Measurements from ENCODE around the gene GALR1. TPM values are rescaled to one million over a fixed set of nuclear protein-coding genes. Genes with fewer than 3 reads are reported as not detected.
"Not testable (repeated sequence)": the region's sequence is repeated elsewhere in the genome, so short reads cannot be mapped to it uniquely, and the experiment has no call there.

GALR1 gene
- polyA plus RNA-seq, 1 of the 3 experiments (the other 2 are of a cell fraction): not detected

- H3K36me3 ChIP-seq (replicated peaks in 1 of 2; ENCODE audit: control insufficient read depth in 1 of 2, insufficient read depth in 2 of 2, low read length in 1 of 2): no peaks in the 10 kb centered on the region
- ChIA-PET POLR2A (no interaction called here), CTCF (no interaction called here)
- H3K27me3 ChIP-seq (ENCODE audit: insufficient read depth): no peaks in the 10 kb centered on the region
- no peak for DNase-seq
- no peaks in the 10 kb centered on the region; the same call in 1 of the 2 replicates for H3K9me2 ChIP-seq
- no peak overlapping the region for H3K27ac ChIP-seq (ENCODE audit: low read depth in 2 of 2, low read length in 1 of 2)
- no peak overlapping the region for H3K4me3 ChIP-seq (ENCODE audit: low read depth in 2 of 2, low read length in 1 of 2)
- H2AFZ ChIP-seq (ENCODE audit: low read depth): no peak overlapping the region
- TF ChIP-seq JUND (IDR thresholded peaks at IDR 0.05): no peak
- TF ChIP-seq SMC3 (IDR thresholded peaks at IDR 0.05; ENCODE audit: low read depth, low read length): no peak
- TF ChIP-seq, protein P1, sequence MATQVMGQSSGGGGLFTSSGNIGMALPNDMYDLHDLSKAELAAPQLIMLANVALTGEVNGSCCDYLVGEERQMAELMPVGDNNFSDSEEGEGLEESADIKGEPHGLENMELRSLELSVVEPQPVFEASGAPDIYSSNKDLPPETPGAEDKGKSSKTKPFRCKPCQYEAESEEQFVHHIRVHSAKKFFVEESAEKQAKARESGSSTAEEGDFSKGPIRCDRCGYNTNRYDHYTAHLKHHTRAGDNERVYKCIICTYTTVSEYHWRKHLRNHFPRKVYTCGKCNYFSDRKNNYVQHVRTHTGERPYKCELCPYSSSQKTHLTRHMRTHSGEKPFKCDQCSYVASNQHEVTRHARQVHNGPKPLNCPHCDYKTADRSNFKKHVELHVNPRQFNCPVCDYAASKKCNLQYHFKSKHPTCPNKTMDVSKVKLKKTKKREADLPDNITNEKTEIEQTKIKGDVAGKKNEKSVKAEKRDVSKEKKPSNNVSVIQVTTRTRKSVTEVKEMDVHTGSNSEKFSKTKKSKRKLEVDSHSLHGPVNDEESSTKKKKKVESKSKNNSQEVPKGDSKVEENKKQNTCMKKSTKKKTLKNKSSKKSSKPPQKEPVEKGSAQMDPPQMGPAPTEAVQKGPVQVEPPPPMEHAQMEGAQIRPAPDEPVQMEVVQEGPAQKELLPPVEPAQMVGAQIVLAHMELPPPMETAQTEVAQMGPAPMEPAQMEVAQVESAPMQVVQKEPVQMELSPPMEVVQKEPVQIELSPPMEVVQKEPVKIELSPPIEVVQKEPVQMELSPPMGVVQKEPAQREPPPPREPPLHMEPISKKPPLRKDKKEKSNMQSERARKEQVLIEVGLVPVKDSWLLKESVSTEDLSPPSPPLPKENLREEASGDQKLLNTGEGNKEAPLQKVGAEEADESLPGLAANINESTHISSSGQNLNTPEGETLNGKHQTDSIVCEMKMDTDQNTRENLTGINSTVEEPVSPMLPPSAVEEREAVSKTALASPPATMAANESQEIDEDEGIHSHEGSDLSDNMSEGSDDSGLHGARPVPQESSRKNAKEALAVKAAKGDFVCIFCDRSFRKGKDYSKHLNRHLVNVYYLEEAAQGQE (IDR thresholded peaks at IDR 0.05; ENCODE audit: low read depth, low read length): no peak
- no peak for TF ChIP-seq MAX (IDR thresholded peaks at IDR 0.05; ENCODE audit: low read depth)
- peaks cover 20% of the 10 kb centered on the region; the same call in 1 of the 2 replicates for H3K9me3 ChIP-seq
- no peaks in the 10 kb centered on the region for H3K79me2 ChIP-seq (ENCODE audit: insufficient read depth)
- H3F3A ChIP-seq (replicated peaks; ENCODE audit: insufficient read depth): no peaks in the 10 kb centered on the region
- H3K9ac ChIP-seq: no peak overlapping the region
- H4K20me1 ChIP-seq (ENCODE audit: insufficient read depth): no peaks in the 10 kb centered on the region
- H3K4me2 ChIP-seq: no peak overlapping the region
- H3K4me1 ChIP-seq (ENCODE audit: control insufficient read depth in 1 of 2, insufficient read depth in 2 of 2, low read depth in 1 of 2, low read length in 1 of 2): no peaks in the 10 kb centered on the region
- 41% methylated on average over 16 of the region's 16 CpGs for WGBS (ENCODE audit: low lambda C conversion rate)
Observed at GRCh38 chr18:77234504-77235365, 14.9 kb upstream of the GALR1 start.

DNA sequence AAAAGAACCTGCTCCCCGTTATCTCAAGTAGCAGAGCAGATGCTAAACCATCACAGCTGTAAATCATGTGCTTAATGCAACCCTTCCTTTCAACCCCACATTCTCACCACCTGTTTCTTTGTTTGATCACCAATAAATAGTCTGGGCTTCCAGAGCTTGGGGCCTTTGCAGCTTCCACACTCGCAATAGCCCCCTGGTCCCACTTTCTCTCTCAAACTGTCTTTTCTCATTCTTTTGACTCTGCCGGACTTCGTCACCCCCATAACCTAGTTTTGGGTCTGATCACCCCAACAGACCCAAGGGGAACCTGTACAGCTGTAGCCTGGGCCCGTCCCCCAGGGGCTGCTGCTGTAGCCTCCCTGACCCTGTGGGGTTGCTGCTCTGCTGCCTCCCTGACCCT is 10.4 kb upstream of the GALR1 start:
- H3F3A ChIP-seq (replicated peaks; ENCODE audit: insufficient read depth); H3K9me2 ChIP-seq; H3K36me3 ChIP-seq (replicated peaks in 1 of 2; ENCODE audit: control insufficient read depth in 1 of 2, insufficient read depth in 2 of 2, low read length in 1 of 2); H3K9ac ChIP-seq; CTCF ChIA-PET; H2AFZ ChIP-seq (ENCODE audit: low read depth); DNase-seq; H3K4me1 ChIP-seq (ENCODE audit: control insufficient read depth in 1 of 2, insufficient read depth in 2 of 2, low read depth in 1 of 2, low read length in 1 of 2); H3K79me2 ChIP-seq (ENCODE audit: insufficient read depth); H3K27ac ChIP-seq (ENCODE audit: low read depth in 2 of 2, low read length in 1 of 2); H3K4me3 ChIP-seq (ENCODE audit: low read depth in 2 of 2, low read length in 1 of 2); H4K20me1 ChIP-seq (ENCODE audit: insufficient read depth); H3K4me2 ChIP-seq; POLR2A ChIA-PET; H3K27me3 ChIP-seq (ENCODE audit: insufficient read depth): not testable (repeated sequence)
- 41% methylated on average over 5 of the region's 5 CpGs for WGBS (ENCODE audit: low lambda C conversion rate)
- peaks cover 24% of the 10 kb centered on the region; the same call in 1 of the 2 replicates for H3K9me3 ChIP-seq

DNA sequence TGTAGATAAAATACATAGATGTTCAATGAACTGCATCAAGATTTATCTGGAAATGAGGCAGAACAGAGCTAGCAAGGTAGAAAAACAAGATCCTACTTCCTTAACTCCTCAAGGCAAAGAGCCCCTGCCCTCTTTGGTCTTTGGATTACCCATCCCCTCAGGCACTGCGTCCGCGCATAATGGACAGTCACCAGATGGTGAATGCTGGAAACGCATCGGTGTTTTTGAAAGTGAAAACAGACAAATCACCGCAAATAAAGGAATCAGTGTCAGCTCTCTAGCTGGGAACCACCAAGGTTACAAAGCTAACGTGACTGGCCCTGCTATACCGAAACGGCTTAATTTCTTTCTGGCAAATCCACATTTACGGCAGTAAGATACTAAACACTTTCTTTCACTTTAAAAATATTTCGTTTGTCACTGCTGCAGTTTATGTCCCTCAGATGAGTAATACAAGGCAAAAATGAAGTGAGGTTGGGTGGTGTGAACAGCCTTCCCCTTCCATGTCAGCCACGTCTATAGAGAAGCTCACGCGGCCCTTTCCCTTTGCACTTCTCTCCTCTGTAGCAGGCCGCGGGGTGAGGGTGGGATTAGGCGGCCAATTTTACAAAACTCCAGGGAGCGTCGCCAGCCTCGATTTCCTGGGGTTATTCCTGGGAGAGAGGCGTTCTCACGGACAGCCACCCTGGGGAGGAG is 627 bp upstream of the GALR1 start:
- no peak for DNase-seq
- H2AFZ ChIP-seq (ENCODE audit: low read depth): no peak overlapping the region
- H3K9me2 ChIP-seq: no peaks in the 10 kb centered on the region
- 6% methylated on average over 22 of the region's 22 CpGs for WGBS (ENCODE audit: low lambda C conversion rate)
- no peaks in the 10 kb centered on the region for H3K79me2 ChIP-seq (ENCODE audit: insufficient read depth)
- no peaks in the 10 kb centered on the region for H3K36me3 ChIP-seq (replicated peaks in 1 of 2; ENCODE audit: control insufficient read depth in 1 of 2, insufficient read depth in 2 of 2, low read length in 1 of 2)
- peak overlapping the region in 1 of 2 experiments; percentile 21; a peak in 1 of 4 replicates for H3K4me3 ChIP-seq (ENCODE audit: low read depth in 2 of 2, low read length in 1 of 2)
- no peak for TF ChIP-seq YY1 (IDR thresholded peaks at IDR 0.05; ENCODE audit: low read depth)
- no peak for TF ChIP-seq RAD21 (IDR thresholded peaks at IDR 0.05; ENCODE audit: low read length)
- no peak for TF ChIP-seq RFX5 (IDR thresholded peaks at IDR 0.05; ENCODE audit: low read length)
- no peak for TF ChIP-seq FOXJ3 (CRISPR knock-in tag; IDR thresholded peaks at IDR 0.05)
- no peak for TF ChIP-seq JUND (IDR thresholded peaks at IDR 0.05)
- H4K20me1 ChIP-seq (ENCODE audit: insufficient read depth): no peaks in the 10 kb centered on the region
- H3K4me2 ChIP-seq: peak overlapping the region; percentile 17; the same call in 1 of the 2 replicates
- CTCF ChIA-PET: no interaction called here
- H3K27me3 ChIP-seq (ENCODE audit: insufficient read depth): no peaks in the 10 kb centered on the region
- H3F3A ChIP-seq (replicated peaks; ENCODE audit: insufficient read depth): no peaks in the 10 kb centered on the region
- H3K9ac ChIP-seq: no peak overlapping the region
- no peaks in the 10 kb centered on the region for H3K9me3 ChIP-seq
- H3K27ac ChIP-seq (ENCODE audit: low read depth in 2 of 2, low read length in 1 of 2): no peak overlapping the region
- POLR2A ChIA-PET: no interaction called here
- H3K4me1 ChIP-seq (ENCODE audit: control insufficient read depth in 1 of 2, insufficient read depth in 2 of 2, low read depth in 1 of 2, low read length in 1 of 2): no peaks in the 10 kb centered on the region
